ENCODE measurements around the gene PI16.

PI16 gene

GRCh38 chr6:36969988-36970891 lies 15.7 kb downstream of the PI16 start:
- peak overlapping the region in 2 of 21 experiments; percentile 18 to 47 for H3K27ac ChIP-seq
- no peak overlapping the region for H3K4me3 ChIP-seq

DNA sequence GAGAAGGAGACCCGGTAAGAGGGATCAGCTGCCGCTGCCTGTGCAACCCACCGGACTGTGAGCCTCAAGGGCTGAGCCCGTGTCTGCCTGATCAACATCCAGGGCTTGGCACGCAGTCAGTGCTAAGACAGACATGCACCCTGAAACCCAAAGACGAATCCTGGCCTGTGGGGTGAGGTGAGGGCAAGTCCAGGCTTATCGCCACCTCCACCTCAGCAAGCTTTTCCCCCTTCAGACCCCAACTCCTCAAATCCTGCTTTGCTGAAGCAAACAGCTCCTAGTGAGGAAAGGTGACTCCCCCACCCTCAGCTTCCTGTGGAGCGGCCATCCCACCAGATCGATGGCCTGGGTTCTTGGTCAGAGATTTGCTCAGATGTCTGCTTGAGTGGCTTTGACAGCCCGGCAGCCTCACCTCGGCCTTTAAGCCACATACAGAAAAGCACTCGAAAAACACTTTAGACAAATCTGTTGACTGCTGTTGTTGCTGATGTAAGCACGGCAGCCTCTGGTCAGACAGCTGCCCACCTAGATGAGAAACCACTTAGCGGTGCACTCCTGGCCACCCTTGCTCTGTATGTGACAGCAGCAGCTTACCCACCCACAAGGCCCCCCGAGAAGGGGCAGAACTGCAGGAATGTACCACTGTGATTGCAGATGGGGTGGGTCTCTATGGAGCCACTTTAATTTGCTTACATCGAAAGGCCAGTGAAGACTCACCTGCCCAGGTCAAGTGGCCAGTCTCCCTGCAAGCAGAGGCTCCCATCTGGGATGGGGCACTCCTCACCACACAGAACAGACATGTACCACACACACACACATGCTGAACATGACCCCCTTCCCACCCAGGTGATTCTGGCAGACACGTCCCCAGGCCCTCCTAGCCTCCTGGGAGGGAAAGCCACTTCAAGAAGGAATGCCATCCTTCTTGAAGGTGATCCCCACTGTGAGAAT lies 16.6 kb downstream of the PI16 start:
- H3K27ac ChIP-seq, result peak overlapping the region in 1 of 21 experiments; percentile 18

DNA sequence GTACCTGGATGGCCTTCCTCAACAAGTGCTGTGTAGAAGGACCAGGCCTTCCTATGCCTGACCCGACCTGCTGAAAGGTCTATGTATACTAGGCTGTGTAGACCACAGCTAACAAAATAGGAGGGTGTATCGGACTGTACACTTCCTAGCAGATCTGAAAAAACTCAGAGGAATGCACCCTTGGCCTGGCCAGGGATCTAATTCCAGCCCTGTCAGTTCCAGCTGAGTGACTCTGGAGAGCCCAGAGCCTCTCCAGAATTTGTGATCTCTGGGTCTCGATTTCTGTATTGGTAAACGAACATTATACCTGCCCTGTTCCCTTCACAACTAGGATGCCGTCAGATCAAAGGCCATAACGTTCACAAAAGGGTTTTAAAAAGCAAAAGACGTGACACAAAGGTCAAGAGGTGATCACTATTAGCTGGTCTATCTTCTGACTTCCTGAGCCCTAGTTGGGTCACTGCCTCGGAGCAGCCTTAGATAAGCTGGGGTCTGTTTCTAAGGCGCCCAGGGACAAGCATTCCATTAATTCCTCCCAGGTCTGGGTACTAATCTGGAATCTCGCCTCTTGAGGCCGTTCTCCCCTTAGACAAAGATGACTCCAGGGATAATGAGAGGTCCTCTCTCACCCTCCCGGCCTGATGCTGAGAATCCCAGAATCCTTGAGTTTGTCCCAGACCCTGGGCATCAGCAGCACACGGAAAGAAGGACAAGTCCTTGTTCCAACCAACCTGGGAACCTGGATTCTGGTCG lies 17.6 kb downstream of the PI16 start:
- Histone ChIP-seq H3K4me3 (no peak overlapping the region), H3K27ac (no peak overlapping the region)

More for the DNA sequence above, 16.6 kb downstream of the PI16 start:
- H3K4me3 ChIP-seq, result no peak overlapping the region

DNA sequence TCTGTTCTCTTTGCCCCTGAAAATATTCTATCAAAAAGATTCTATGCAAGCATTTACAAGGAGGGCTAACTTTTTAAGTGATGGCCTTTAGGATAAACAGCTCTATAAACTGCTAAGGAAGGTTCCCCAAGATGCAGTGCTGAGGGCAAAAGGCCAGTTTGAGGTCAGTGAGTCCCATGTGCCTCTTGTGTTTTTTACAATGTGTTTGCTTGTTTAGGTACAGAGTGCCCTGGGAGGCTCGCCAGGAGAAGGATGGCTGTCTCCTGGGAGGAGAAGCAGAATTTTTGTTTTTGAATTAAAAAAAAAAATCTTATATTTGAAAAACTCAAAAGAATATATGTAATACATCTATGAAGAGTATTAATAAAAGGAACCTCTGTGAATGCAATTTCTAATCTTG lies 18.7 kb downstream of the PI16 start:
- no peak overlapping the region for H3K4me3 ChIP-seq
- no peak overlapping the region for H3K27ac ChIP-seq

- Histone ChIP-seq H3K27ac (no peak overlapping the region), H3K4me3 (no peak overlapping the region)
Observed at GRCh38 chr6:36973647-36974046, 19.1 kb downstream of the PI16 start.

DNA sequence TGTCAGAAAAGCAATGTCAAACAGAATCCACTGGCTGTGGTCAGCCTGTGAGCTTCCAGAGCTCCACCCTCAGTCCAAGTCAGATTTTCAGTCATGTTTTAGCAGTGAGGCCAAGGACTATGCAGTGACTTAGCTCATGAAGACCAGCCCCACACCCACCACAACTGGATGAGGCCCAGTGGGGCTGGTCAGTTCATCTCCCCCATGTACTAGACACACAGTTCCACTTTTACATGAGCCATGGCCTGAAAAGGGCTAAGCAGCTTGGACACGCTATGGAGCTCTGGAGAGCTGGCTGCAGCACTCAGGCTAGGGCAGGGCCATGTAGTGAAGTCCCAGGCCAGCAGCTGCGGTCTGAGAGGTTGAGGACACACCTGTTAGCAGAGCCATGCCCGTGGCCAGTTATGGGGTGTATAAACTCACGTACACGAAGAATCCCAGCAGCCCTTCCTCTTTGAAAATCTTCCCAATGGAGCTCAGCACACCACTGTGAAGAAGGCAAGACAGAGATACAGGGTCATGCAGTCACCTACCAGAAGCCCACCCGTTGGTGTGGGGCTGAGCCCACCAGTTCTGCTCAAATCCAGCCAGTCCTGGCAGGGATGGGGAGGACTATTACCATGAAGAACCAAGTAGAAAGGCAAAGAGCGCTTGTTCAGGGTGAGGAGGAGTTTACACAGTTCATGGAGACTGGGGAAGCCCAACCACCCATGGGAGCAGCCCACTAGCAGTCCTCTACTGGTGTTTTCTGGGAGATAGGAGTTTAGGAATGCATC lies 20.9 kb downstream of the PI16 start:
- Histone ChIP-seq H3K4me3 (no peak overlapping the region), H3K27ac (peak overlapping the region in 1 of 21 experiments; percentile 22)

DNA sequence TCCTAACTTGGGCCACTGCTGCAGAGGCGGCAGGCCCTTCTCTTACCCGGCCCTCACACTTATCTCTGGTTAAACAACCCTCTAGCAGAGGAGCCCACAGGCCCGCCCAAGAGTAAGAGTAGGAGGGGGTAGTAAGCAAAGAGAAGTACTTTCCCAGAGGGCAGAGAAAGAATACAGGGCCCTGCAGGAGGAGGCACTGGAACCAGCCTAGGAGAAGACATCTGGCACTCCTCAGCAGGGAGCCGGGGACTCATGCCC lies 21.4 kb downstream of the PI16 start:
- Histone ChIP-seq H3K27ac (peak overlapping the region in 1 of 21 experiments; percentile 22), H3K4me3 (no peak overlapping the region)

- no peak overlapping the region for H3K27ac ChIP-seq
- no peak overlapping the region for H3K4me3 ChIP-seq
Observed at GRCh38 chr6:36976509-36976908, 22.0 kb downstream of the PI16 start.

DNA sequence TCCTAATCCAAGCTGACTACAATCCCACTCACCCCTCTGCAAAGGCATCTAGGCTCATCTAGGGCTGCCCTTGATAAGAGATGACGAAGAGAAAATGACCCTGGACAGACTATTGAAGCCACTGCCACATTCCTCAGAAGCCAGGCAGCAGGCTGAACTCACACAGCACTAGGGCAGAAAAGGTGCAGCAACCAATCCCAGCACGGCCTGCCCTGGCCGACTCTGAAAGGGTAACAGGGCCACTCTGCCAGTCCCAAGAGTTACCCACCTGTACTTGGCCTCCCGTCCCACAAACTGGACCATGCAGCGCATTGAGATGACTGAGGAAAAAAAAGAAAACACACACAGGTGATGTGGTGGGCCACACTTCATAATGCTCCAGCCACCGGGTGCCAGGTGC lies 22.4 kb downstream of the PI16 start:
- H3K27ac ChIP-seq, result no peak overlapping the region

DNA sequence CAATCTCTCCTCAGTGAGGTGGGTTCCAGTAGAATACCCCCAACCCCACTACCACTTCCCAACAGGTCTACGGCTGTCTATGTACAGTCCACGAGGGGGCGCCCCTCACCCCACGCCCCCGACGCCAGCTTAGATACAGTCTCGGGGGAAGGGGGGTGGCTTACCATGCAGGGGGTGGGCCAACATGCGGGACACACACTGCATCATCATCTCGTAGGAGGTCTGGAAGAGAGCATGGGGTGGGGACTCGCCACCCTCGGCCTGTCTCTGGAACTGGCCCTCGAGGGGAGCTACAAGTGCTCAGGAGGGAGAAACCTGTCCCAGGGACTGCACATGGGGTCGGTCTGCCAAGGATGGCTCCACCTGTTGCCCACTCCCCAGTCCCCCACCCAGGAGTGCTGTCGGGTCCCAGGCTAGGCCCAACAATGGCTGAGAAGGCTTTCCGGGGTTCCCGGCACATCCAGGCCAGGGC lies 23.0 kb downstream of the PI16 start:
- Histone ChIP-seq H3K4me3 (no peak overlapping the region), H3K27ac (no peak overlapping the region)

More for the DNA sequence above, 22.4 kb downstream of the PI16 start:
- no peak overlapping the region for H3K4me3 ChIP-seq

- H3K27ac ChIP-seq, result peak overlapping the region in 1 of 21 experiments; percentile 25
- no peak overlapping the region for H3K4me3 ChIP-seq
Observed at GRCh38 chr6:36978421-36979346, 24.1 kb downstream of the PI16 start.

DNA sequence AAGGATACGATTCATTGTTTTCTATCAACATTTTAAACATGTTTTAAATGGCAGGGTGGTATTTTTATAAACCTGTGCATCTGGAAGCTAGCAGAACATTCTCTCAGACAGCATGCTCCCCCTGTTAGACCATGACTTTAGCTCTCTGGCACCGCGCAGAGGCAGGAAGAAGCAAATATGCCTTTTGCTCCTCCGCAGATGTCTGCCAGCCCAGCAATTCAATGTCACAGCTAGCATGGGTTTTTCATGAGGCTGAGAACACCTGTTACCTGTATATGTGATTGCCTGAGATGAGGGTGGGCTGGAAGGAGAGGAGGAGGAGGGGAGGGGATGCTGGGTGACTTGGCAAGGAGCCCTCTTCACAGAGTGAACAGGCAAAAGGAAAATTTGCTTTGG lies 24.8 kb downstream of the PI16 start:
- H3K27ac ChIP-seq, result peak overlapping the region in 1 of 21 experiments; percentile 40
- H3K4me3 ChIP-seq, result no peak overlapping the region

DNA sequence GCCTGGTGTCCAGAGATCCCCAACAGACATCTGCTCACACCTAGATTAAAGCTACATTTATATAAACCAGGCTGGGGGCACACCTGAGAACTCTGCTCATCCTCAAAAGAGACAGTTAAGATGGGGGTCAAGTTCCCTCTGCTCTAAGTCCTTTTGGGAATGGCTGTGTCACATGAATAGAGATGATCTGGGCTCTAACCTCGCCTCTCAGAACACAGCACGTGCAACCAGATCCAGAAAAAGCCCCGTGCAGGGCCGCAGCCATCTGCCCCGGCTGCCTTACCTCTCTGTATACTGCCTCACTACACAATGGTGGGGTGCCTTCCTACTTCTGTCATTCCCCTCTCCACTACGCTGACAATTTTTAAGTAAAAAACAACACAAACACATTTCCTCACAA lies 25.6 kb downstream of the PI16 start:
- Histone ChIP-seq H3K27ac (peak overlapping the region in 2 of 21 experiments; percentile 20 to 40), H3K4me3 (no peak overlapping the region)

- peak overlapping the region in 2 of 21 experiments; percentile 20 for H3K27ac ChIP-seq
- H3K4me3 ChIP-seq, result no peak overlapping the region
Observed at GRCh38 chr6:36980876-36981619, 26.5 kb downstream of the PI16 start.

GRCh38 chr6:36983538-36983937 lies 29.0 kb downstream of the PI16 start:
- peak overlapping the region in 1 of 21 experiments; percentile 98 for H3K27ac ChIP-seq
- no peak overlapping the region for H3K4me3 ChIP-seq

- Histone ChIP-seq H3K27ac (peak overlapping the region in 19 of 21 experiments; percentile 94 to 100 (median 98)), H3K4me3 (peak overlapping the region; percentile 71 to 100 (median 93))
Observed at GRCh38 chr6:36984581-36985416, 30.3 kb downstream of the PI16 start.

All from skin epidermis (tissue), 12 donors.